GM08714 (cell line): ENCODE data around the gene EFCAB6.

Source experiments
- H3K4me3 ChIP-seq: fragments of 200-500 bp; sonication (Bioruptor generic); 2 replicates; pipeline ENCODE4 v1.5.1; 2014; ENCODE audit warnings: mild to moderate bottlenecking, low read length, inconsistent platforms
- ZNF274 ChIP-seq: IDR thresholded peaks from 2 replicates; pipeline ENCODE4 v1.6.1; 2012; ENCODE audit warnings: mild to moderate bottlenecking, low read depth, low read length

EFCAB6 gene

DNA sequence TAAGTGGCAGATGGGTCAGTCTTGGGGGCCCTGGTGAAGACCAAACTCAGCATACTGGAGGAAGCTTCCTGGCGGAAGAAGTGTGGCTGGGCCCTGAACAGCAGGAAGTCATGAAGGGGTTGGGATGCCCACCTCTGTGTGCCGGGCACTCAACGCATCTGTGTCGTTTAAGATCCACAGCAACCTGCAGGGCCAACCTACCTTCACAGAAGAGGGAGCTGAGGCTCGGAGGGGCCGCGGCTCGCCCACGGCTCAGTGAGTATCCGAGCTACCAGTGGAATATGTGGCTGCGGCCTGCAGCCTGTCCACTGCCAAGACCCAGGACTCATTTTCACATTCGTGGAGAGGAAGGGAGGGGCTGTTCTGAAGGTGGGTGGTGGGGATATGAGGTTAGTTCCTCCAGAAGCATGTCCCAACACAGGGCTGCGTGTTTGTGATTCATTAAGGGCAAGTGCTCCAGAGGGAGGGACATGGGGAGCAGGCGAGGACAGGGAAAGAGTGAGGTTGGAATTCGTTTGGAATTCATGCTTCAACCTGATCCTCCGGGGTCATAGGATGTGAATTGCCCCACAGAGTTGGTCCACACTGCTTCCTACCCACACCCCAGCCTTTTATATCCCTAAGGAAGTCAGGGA lies 300.7 kb downstream of the EFCAB6 start:
- no peak for TF ChIP-seq ZNF274
- no peak overlapping the region for H3K4me3 ChIP-seq

DNA sequence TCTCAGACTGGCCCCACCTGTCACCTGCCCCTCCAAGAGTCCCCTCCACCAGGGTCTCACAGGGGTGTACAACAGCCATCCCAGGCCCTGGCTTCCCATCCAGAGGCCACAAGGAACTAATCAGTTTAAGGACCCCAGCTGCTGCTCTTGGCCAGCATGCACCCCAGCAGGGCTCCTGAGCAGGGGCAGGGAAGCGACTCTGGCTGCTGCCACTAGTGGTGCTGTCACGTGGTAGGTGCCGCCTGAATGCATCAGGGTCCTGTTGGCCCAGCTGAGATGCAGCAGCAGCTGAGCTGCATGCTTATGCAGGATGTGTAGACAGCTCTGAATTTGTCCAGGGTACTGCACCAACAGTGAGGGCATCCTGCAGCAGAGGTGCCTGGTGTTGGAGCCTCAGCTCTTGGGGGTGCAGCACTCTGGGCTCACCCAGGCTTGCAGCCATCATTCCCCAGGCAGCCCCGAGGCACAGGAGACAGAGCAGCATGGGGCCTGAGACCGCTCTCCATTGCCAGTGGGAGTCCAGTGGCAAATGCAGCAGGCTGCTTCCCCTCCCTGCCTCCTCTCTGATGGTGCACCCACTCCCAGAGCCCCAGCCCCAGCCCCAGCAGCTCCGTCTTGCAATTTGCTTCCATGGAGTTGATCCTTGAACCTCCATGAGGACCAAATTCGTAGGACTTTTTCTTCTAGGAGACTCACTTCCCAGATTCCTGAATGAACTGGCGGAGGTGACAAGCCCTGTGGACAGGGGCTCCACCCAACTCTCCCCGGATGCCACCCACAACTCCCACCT lies 301.6 kb downstream of the EFCAB6 start:
- no peak overlapping the region for H3K4me3 ChIP-seq
- no peak for TF ChIP-seq ZNF274

DNA sequence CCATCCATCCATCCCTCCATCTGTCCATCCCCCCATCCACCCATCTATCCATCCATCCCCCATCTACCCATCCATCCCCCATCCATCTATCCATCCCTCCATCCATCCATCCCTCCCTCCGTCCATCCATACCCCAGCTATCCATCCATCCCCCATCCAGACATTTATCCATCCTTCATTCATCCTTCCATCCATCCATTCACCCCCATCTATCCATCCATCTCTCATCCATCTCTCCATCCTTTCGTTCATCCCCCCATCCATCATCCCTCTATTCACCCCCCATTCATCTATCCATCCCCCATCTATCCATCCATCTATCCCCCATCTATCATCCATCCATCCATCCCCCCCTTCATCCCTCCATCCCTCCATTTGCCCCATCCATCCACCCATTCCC lies 302.8 kb downstream of the EFCAB6 start:
- no peak for TF ChIP-seq ZNF274

DNA sequence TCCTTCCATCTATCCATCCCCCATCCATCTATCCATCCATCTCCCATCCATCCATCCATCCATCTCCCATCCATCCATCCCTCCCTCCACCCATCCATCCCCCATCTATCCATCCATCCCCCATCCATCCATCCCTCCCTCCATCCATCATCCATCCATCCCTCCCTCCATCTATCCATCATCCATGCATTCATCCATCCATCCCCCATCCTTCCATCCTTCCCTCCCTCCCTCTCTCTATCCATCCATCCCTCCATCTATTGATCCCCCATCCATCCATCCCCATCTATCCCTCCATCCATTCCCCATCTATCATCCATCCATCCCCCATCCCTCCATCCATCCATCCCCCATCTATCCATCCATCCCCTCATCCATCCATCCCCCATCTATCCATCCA lies 303.6 kb downstream of the EFCAB6 start:
- H3K4me3 ChIP-seq, result no peak overlapping the region
- no peak for TF ChIP-seq ZNF274

More for the DNA sequence above, 302.8 kb downstream of the EFCAB6 start:
- no peak overlapping the region for H3K4me3 ChIP-seq

DNA sequence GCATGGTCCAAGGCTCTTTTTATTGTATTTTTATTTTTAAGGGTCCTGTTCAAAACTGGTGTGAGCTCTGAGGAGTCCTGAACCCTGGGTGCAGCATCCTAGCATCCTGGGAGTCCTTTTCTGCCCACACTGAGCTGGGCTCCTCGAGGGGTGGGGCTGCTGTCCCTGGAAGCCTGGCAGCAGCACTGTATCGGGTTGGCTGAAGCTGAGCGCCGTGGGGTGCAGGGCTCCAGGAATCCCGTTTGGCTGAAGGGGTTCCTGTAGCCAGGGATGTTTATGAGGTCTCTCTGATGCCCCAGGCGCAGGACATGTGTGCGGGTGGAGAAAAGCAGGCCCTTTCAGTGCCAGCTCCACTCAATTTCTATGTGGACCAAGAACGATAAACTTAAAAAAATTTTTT lies 304.9 kb downstream of the EFCAB6 start:
- TF ChIP-seq ZNF274, result no peak
- H3K4me3 ChIP-seq, result no peak overlapping the region

DNA sequence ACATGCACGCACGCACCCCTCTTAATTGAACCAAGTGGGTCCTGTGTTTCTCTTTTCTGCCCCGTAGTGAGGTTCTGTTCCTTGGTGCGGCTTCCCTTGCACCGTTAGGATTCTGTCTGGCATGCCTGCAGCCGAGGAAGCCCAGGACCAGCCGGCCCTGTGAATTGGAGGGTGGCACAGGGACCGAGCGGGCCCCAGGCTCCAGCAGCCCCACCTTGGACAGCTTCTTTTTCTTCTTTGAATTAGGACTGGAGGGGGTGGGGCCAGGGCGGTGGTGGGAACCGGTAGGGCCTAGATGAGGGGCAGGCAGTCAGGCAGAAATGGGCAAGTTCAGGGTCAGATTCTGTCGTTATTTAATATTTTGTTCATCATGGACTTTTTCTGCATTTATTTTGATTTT lies 305.6 kb downstream of the EFCAB6 start:
- TF ChIP-seq ZNF274, result no peak
- no peak overlapping the region for H3K4me3 ChIP-seq

DNA sequence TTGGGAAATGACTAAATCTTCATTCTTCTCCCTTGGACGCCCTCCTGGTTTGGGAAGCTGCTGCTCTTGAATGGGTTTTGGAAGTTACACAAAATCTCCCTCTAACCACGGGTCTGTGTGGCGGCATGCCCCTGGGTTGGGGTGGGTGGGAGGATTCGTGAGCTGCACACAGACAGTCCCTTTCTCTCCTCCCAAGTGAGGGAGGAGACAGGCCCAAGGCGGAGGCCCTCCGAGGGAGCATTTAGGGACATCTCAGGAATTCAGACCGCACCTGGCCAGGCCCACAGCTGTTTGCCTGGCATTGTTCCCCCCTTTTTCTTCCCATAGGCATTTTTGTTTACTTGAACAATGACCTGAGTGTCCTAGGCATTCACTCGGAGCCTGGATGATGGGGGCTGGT lies 306.2 kb downstream of the EFCAB6 start:
- no peak for TF ChIP-seq ZNF274
- no peak overlapping the region for H3K4me3 ChIP-seq

DNA sequence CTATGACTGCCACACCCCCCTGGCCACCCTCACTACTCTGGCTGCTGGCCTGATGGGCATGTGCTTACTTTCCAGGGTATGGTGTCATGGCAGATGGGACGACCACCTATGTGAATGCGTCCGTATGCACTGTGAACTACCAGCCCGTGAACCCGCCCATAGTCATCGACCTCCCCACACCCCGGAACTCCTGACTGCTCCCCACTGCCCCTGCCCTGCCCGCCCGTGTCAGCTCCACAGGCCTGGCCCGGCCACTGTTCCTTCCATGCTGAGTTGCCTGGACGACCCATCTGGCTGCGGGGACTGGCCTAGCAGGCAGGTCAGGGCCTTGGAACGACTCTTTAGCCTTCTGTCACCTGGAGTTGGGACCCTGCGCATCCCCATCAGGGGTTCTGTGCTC lies 306.7 kb downstream of the EFCAB6 start:
- TF ChIP-seq ZNF274, result no peak

DNA sequence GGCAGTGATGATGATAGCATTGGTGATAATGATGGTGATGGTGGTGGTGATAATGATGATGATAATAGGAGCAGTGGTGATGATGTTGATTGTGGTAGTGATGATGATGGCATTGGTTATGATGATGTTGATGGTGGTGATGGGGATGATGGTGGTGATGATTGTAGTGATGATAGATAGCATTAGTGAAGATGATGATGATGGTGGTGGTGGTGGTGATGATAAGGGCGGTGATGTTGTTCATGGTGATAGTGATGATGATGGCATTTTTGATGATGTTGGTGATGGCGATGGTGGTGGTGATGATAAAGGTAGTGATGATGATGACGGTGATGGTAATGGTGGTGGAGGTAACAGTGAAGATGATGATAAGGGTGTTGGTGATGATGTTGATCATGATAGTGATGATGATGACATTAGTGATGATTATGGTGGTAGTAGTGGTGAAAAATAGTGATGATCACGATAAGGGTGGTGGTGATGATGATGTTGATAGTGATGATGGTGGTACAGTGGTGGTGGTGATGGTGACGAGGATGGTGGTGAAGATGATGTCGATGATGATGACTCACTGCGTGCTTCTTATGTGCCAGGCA lies 307.3 kb downstream of the EFCAB6 start:
- TF ChIP-seq ZNF274, result no peak
- H3K4me3 ChIP-seq, result no peak overlapping the region

More for the DNA sequence above, 306.7 kb downstream of the EFCAB6 start:
- H3K4me3 ChIP-seq, result no peak overlapping the region

DNA sequence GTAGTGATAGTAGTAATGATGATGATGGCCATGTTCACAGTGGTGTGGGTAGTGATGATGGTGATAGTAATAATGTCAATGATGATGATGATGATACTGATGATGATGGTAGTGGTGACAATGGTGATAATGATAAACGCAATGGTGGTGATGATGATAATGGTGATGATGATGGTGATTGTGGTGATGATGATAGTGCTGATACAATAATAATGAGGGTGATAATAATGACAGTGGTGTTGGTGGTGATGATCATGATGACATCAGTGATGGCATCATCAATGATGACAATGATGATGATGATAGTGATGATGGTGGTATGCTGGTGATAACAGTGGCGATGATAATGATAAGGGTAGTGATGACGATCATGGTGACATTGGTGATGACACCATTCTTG lies 308.0 kb downstream of the EFCAB6 start:
- TF ChIP-seq ZNF274, result no peak

DNA sequence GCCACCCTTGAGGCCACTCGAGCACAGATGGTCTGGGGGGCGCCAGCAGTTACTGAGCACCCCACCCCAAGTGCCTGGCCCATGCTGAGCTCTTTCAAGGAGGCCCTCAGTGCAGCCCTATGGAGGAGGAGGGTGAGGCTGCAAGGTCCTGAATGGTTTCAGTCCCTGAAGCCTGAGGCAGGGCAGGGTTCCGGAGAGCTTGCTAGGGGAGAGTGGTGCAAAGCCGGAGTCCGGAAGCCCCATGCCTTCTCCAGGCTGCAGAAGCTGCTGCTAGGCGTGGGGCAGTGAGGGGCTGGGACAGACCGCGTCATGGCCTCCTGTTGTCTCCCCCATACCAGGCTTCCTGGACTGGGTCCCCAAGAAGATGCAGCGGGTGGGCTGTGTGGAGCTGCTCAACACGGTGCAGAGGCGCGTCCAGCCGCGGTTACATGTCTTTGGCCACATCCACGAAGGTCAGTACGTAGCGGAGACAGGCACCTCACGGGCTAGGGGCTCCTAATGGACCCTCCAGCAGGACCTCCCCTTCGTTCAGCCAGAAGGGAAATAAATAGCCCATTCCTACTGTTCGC lies 309.7 kb downstream of the EFCAB6 start:
- no peak overlapping the region for H3K4me3 ChIP-seq
- no peak for TF ChIP-seq ZNF274

More for the DNA sequence above, 308.0 kb downstream of the EFCAB6 start:
- H3K4me3 ChIP-seq, result no peak overlapping the region

DNA sequence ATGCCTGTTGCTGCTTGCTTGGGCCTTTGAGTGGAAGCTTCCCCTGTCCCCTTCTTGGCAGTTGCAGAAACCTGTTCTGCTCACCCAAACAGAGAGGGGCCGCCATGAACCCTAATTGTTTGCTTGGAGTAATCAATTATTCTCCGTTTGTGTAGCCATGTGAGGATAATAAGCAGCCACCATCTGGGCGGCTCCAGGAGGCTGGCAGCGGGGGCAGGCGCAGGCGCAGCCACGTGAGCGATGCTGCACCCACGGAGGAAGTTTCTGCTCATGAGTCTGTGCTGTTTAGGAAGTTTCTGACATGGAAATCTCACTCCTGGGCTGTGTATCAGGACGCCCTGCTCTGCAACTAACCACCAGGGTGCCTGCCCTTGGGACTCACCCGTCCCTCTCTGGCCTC lies 310.2 kb downstream of the EFCAB6 start:
- H3K4me3 ChIP-seq, result no peak overlapping the region
- no peak for TF ChIP-seq ZNF274

DNA sequence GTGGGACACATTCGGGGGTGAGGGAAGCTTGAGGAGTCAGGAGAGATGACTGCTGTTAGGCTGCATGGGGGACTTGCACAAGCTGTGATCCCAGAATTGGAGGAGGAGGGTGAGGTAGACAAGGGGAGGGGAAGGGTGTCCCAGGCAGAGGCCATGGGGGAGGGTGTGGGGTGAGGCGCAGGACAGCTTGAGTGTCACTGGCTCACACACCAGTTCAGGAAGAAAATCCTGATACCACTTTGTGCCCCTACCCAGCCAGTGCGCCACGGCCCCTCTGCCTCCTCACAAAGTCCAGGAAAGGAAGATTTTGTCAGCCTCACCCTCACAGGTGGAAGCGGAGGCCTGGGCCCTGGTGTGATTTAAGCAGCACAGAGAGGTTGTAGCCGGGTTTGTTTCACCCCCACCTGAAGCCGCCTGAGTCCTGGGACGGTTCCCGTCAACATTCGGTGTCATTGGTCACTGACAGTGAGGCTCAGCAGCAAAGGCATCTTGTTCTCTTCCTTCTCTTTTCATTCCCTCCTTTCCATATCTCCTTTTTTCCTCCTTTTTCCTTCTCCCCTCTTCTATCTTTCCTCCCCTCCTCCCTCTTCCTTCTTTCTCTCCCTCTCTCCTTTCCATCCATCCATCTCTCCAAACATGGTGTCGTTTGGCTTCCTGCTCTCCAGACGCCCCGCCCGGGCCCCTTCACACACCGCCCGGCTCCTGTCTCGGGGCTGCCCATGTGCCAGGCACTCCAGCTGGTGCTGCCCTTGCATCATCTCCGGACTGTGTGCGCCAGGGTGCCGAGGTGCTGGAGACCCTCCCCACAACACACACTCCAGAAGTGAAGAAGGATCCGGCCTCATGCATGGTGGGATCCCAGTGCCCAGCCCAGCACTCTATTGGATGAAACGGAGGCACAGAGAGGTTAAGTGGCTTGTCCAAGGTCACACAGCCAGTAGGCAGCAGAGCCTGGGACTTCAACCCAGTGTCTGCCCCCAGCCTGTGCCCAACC lies 311.0 kb downstream of the EFCAB6 start:
- TF ChIP-seq ZNF274, result no peak
- H3K4me3 ChIP-seq, result no peak overlapping the region

DNA sequence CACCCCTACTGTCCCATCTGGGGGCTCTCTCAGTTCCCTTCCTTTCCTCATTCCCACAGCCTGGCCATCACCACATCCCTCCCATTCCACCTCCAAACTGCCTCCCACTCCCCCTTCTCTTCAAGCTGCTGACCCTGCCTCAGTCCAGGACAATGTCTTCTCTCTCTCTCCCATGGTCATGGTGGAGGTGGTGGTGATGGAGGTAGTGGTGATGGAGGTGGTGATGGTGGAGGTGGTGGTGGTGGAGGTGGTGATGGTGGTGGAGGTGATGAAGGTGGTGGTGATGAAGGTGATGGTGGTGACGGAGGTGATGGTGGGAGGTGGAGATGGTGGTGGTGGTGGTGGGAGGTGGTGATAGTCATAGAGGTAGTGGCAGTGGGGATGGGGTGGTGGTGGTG lies 313.2 kb downstream of the EFCAB6 start:
- no peak for TF ChIP-seq ZNF274
- H3K4me3 ChIP-seq, result no peak overlapping the region
